C4-2B (cell line): ENCODE results near the gene TJP3.

ENCODE experiments used
- CTCF ChIP-seq: fragments of 450-650 bp; conservative IDR thresholded peaks from 2 replicates; pipeline ENCODE4 v1.5.1; 2017; ENCODE audit warnings: mild to moderate bottlenecking
- ZFX ChIP-seq: fragments of 450-650 bp; IDR thresholded peaks from 2 replicates; pipeline ENCODE4 v1.6.1; 2017

DNA sequence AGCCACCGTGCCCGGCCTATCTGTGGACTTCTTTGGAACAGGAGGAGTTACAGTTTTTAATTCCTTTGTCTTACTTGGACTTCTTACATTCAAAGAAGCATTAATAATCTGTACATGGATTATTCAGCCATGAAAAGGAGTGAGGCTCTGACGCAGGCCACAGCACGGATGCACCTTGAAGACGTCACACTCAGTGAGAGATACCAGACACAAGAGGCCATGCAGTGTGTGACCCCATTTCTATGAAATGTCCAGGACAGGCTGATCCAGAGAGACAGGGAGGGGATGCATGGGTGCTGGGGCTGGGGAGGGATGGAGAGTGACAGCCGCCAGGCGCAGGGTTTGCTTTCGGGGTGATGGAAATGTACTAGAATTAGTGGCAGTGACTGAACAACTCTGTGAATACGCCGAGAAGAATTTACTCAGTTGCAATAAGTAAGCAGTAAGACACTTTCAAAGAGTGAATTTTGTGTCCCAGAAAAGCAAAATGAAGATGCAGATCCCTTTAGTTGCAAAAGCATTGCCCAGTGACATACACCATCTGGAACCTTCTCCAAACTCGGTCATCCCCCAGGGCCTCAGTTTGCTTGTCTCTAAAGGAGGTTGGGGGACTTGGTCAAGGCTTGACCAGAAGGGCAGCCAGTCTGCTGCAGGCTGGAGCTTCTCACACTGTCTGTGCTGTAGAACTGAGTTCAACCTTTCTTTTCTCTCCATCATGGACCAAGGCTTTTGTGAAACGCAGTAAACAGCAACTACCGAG is 33.2 kb upstream of the TJP3 start:
- TF ChIP-seq CTCF: no peak
- no peak for TF ChIP-seq ZFX
